Central memory CD4-positive, alpha-beta T cell (primary cell): Measurements from ENCODE around the gene SLC13A2.
"Not testable (repeated sequence)": the region's sequence is repeated elsewhere in the genome, so short reads cannot be mapped to it uniquely, and the experiment has no call there.

Experiments used
- DNase-seq: peaks from one replicate; pipeline ENCODE4 v3.0.0; 2022

The SLC13A2 gene

DNA sequence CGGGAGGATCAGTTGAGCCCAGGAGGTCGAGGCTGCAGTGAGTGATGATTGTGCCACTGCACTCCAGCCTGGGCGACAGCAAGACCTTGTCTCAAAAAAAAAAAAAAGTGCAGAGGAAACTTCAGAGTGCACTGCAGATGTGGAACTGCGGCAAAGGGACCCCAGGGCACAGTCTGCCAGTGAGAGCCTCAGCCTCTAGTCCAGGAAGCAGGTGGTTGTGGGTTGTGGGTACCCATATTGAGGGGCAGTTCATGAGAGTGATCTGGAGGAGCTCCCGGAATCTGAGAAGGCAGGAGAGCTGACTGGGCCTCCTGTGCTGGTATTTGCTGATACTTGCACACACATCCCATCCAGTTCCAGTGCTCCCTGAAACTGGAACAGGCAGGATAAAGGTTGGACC is 45.8 kb downstream of the SLC13A2 start:
- DNase-seq, result no peak

DNA sequence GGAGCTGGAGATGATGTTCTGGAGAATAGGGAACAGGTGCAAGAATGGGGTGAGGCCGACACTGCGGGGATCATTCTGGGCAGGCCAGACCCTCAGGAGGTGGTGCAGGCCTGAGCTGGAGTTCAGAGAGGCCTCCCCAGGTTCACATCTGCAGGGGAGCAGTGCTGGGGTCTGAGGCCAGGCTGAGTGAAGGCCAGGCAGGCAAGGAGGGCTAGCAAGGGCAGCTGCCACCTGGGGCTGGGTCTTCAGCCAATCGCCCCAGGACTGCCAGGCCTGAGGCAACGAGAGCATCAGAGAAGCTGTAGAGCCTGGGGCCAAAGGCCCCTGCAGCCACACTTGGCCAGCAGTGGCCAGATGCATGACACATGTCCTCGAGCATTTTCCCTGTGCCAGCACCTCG is 47.2 kb downstream of the SLC13A2 start:
- no peak for DNase-seq

GRCh38 chr17:28521311-28522085 is 48.1 kb downstream of the SLC13A2 start:
- no peak for DNase-seq

- not testable (repeated sequence) for DNase-seq
Measured at GRCh38 chr17:28522281-28522680, 48.8 kb downstream of the SLC13A2 start.

DNA sequence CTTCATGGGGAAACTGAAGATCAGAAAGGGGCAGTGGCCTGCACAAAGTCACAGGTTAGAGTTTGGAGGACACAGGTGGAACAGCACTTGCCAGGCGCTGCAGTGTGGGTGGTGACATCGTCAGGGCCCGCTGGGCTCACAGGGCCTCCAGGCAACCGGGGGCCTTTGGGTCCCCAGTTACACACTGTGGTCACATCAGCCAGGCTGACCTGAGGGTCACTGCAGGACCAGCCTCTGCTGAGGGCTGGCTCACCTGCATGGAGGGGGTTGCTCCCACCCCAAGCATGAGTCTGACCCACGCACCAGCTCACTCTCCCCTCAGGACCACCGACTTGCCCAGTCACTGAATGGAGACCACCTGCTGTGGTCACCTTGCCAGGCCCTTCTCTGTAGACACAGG is 49.7 kb downstream of the SLC13A2 start:
- DNase-seq, result no peak

- DNase-seq, result no peak
Measured at GRCh38 chr17:28523876-28524275, 50.4 kb downstream of the SLC13A2 start.

DNA sequence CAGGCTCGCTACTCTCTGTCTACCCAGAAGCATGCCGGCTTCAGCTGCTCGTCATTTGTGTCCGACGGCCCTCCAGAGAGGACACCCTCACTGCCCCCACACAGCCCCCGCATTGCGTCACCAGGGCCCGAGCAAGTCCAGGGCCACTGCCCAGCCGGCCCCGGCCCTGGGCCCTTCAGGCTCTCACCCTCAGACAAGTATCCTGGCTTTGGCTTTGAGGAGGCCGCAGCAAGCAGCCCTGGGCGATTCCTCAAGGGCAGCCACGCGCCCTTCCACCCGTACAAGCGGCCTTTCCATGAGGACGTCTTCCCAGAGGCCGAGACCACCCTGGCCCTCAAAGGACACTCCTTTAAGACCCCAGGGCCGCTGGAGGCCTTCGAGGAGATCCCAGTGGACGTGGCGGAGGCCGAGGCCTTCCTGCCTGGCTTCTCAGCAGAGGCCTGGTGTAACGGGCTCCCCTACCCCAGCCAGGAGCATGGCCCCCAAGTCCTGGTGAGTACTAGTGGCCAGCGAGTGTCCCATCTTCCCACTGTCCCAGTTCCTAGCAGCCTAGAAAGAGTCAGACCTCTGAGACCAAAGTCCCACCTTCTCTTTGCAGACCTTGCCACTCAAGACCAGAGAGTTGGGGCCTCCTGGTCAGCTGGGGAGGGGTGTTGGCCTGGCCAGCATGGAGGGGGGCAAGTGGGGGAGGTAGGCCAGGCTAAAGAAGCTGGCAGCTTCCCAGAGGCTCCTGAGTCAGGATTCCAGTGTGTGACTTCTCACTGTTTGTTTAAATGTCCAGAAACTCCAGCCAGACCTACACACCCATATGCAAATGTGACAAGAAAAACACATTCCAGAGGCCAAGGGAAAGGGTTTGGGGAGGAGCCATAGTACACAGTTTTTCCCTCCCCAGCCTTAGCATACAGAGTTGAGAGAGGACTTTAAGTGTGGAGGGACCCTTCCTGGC is 51.3 kb downstream of the SLC13A2 start:
- no peak for DNase-seq

DNA sequence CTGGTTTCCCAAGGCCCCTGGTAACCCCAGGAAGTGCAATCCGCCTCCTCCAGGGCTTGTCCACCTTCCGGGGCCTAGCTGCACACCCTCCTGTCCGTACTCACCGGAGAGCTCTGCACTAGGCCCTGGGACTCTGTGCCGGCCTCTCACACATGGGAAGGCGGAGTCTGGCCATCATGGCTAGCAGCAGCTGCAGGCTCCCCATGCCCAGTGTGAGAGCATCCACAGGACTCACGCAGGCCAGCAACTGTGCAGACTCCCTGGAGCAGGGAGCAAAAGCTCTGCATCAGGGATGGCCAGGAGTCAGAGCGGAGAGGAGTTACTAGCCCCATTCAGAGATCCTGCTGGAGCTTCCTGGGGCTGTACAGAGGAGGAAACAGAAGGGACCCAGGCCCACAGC is 52.9 kb downstream of the SLC13A2 start:
- DNase-seq, result no peak

GRCh38 chr17:28527181-28527681 is 53.8 kb downstream of the SLC13A2 start:
- no peak for DNase-seq

- DNase-seq, result no peak
Measured at GRCh38 chr17:28527859-28528258, 54.4 kb downstream of the SLC13A2 start.

DNA sequence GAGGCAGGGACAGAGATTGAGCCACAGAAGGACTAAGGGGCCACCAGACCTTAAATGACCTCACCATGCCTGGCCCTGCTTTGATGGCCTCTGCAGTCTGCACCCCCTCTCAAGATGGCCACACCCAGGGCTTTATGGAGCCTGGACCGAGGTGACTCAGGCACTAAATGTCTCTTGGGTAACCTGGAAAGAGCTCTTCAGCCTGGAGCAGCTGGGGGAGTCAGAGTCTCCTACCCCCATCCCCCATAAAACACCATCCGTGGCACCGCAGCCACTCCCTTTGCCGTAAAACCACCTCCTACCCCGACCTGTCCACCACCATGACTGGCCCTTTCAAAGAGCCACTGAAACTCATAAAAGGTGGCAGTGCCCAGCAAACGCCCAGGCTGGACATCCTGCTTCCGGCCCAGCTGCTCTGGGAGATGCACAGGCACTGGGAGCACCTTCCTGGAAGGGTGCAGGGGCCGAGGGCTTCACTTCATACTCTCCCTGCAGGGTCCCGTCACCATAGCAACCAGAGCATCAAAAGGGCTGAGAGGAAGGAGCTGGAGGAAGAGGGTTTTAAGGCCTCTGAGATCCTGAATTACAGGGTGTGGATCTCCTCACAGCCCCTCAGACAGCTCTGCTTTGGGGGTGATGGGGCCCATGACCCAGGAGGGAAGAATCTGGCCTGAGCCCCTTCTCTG is 55.0 kb downstream of the SLC13A2 start:
- DNase-seq, result no peak

GRCh38 chr17:28529013-28529400 is 55.6 kb downstream of the SLC13A2 start:
- DNase-seq, result no peak

- no peak for DNase-seq
Measured at GRCh38 chr17:28530250-28530649, 56.8 kb downstream of the SLC13A2 start.

DNA sequence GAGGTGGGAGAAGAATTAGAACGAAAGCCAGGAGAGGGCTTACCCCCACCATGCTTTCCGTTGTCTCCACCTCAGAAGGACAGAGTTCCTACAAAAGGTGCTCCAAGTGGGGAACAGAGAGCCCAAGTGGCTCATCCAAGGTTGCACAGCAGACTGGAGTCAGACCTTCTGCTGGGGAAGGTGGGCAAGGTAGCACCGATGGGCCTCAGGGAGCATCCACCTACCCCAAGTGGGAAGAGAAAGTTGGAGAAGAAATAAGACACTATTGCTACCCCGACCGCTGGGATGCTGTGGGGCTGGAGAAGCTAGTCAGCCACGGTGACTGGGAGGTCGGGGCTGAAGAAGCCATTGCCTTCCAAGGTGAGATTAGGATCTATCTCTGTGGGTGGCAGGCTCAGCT is 57.5 kb downstream of the SLC13A2 start:
- DNase-seq, result no peak

DNA sequence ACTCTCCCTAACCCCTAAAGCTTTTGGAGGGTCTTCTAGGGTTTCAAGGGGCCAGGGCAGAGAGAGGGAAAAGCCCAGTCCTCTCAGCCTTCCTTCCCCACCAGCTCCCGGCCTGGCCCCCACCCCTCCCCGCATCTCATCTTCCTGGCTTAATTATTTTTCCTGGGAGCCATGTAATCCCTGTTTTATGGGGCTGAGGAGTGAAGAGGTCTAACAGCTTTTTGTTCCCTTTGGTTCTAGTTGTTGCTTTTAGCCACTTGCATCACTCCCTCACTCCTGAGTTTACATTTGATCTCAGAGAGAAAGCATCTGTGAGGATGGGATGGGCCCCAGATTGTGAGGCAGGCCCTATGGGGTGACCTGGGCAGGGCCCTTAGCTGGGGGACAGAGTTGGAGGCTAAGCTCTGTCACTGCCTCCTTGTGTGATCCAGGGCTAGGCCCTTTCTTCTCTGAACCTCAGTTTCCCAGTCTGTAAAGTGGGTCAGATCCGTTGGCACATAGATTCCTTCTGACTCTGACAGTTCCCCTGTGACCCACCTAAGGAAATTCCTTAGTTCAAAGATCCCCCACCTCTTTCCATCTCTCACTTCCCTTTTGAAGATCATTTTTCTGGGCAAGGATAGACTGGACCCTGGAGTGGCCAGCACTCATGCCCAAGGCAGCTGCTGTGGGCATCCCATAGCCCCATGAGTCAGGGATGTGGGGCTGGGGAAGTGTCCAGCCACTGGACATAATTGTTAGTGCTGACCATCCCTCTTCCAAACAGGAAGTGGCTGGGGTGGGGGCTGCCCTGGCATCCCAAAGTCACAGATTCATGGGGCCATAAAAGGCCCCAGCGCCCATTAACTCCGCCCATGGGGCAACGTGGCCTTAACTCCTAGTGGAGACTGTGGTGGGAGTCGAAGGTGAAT is 58.9 kb downstream of the SLC13A2 start:
- no peak for DNase-seq

DNA sequence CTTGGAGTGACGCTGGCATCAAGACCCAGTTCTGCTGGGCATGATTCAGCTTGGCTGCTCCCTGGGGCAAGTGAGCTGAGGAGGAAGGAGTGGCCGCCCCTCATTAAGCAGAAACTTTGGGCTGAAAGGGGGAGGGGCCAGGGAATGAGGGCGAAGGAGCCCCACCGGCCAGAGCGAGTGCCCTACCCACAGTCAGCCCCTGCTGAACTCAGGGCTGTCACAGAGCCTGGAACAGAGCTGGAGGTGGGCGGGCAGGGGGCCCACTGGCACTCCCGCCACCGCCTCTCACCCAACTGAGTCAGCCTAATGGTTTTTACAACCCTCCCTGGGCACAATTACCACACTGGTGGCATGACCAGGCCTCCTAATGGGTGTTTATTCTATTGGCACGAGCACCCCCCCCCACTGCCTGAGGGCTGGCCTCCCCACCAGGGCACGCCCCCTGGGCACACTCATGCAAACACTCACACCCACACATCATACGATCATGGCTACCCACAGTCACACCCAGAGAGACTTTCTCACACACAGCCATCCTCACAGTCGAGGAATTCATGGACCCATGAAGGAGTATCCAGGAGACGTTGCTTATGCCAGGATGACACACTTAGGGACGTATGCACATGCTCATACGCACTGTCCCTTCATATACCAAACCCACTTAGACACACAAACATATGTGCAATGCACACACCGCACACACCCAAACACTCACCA is 59.8 kb downstream of the SLC13A2 start:
- DNase-seq, result no peak

DNA sequence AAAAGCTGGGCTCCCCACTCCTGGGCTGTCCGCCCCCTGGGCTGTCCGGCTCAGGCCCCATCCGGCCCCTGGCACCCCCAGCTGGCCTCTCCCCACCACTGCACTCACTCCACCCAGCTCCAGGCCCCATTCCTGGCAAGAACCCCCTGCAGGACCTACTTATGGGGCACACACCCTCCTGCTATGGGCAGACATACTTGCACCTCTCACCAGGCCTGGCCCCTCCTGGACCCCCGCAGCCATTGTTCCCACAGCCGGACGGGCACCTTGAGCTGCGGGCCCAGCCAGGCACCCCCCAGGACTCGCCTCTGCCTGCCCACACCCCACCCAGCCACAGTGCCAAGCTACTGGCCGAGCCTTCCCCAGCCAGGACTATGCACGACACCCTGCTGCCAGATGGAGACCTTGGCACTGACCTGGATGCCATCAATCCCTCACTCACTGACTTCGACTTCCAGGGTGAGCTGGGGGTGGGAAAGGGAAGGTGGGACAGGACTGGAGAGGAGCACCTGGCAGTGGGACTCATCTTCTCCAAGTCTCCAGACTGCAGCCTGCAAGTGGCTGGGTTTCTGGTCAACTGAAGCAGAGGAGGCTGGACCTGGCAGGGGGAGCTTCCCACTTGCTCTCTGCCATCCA is 61.4 kb downstream of the SLC13A2 start:
- DNase-seq, result no peak

GRCh38 chr17:28536532-28537218 is 63.2 kb downstream of the SLC13A2 start:
- DNase-seq, result no peak

- no peak for DNase-seq
Measured at GRCh38 chr17:28537219-28537610, 63.8 kb downstream of the SLC13A2 start.

DNA sequence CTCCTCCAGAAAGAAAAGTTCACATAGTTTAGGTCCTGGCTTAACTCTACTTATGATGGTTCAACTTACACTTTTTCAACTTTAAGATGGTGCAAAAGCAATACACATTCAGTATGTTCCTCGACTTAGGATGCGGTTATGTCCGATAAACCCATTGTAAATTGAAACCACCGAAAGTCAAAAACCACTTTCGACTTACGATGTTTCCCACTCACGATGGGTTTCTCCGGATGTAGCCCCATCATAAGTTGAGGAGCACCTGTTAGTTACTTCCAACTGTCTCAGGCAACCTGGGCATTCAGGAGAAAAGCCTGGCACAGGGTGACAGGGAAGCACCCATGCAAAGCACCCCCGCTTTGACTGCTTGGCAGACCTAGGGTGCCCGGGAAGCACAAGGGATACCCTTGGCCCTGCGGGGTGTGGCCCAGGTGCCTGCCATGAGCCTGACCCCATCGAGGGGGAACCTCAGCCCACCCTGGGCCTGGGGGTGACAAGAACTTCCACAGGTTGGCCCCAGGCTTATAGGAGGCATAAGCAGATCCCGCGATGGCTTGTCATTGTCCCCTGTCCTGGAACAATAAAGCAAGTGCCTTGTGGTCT is 65.0 kb downstream of the SLC13A2 start:
- no peak for DNase-seq
